Endometrial microvascular endothelial cells (primary cell): ENCODE data around the gene CCDC85B. TPM values are rescaled to one million over a fixed set of nuclear protein-coding genes. Genes with fewer than 3 reads are reported as not detected.
"Not testable (repeated sequence)": the region's sequence is repeated elsewhere in the genome, so short reads cannot be mapped to it uniquely, and the experiment has no call there.

Experiments
- in situ Hi-C: cut with HindIII; loops from 2 replicates; pipeline ENCODE4 v1.10.0; 2017; ENCODE audit warnings: low sequenced_read_pairs, low pct_unique_long_range_greater_than_20kb; ENCODE audit errors: inconsistent ontology term
- total RNA-seq: library from RNA; depleted of rRNA; stranded (reverse); fragments of >200 nt; gene quantifications from one replicate; pipeline ENCODE4 v1.2.3, GENCODE V29; 2015; ENCODE audit errors: inconsistent ontology term

The CCDC85B gene
- total RNA-seq, 1 donor from 2014 or later, result 133 TPM

DNA sequence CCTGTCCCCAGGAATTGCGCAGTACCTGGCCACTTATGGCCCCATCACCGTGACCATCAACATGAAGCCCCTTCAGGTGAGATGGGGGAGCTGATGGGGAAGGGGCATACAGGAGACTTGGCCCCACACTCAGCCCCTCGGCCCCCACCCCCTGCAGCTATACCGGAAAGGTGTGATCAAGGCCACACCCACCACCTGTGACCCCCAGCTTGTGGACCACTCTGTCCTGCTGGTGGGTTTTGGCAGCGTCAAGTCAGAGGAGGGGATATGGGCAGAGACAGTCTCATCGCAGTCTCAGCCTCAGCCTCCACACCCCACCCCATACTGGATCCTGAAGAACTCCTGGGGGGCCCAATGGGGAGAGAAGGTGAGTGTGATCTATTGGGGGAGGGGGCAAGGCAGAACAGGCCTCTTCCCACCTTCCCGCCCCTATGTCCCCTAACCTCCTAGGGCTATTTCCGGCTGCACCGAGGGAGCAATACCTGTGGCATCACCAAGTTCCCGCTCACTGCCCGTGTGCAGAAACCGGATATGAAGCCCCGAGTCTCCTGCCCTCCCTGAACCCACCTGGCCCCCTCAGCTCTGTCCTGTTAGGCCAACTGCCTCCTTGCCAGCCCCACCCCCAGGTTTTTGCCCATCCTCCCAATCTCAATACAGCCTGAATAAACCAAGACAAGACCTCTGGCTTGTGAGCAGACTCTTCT, 7.3 kb upstream of the CCDC85B start:
- in situ Hi-C loops, result no loop called here

DNA sequence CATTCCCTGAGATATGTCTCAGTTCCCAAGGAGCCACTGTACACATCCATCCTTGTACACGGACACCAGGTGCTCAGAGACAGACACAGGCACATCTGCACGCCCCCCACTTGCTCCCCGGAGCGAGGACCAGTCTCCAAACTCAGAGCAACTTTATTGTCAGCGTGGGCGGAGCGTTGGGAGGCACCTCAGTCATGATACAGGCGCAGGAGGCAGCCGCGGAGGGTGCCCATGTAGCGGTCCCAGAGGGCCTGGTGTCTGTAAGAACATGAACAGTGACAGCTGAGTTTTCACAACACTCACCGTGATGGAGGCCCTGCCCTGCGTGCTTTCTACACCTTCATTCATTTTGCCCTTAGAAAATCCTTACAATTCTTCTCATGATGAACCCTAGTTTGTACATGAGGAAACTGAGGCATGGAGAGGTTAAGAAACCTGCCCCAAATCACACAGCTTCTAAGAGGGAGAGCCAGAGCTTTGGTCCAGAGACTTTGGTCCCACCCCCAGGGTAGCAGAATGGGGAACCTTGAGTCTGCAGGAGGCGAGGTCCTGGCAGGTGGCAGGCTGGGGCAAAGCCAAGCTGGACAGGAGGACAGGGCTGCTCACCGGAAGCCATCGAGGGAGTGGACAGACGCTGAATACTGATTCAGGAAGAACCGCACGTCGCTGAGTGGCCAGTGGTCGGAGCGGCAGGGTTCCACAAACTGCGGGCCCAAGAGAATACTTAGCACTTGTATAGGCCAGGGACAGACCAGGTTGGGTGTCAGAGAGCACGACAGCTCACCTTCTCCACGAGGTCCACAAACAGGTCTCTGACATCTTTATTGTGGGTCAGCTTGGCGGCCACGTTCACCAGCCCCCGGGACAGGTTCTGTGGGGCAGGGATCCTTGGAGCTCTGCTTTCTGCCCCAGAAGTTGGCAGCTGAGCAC, 6.4 kb upstream of the CCDC85B start:
- in situ Hi-C loops, result no loop called here

DNA sequence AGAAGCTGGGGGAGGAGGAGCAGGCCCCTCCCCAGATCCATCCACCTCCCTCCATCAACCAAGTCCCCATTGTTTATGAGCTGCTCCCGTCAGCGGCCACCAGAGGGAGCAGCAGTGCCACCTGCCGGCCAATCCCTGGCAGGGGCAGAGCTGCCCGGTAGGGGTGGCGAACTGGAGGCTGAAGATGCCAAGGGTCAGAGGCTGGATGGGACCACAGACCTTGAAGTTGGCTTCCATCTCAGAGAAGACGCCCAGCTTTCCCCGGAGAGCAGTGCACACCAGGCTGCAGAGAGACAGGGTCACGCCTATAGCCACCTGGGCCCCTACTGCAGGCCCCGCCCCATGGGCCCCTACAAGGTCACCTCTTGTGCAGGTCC, 5.8 kb upstream of the CCDC85B start:
- in situ Hi-C loops, result no loop called here

DNA sequence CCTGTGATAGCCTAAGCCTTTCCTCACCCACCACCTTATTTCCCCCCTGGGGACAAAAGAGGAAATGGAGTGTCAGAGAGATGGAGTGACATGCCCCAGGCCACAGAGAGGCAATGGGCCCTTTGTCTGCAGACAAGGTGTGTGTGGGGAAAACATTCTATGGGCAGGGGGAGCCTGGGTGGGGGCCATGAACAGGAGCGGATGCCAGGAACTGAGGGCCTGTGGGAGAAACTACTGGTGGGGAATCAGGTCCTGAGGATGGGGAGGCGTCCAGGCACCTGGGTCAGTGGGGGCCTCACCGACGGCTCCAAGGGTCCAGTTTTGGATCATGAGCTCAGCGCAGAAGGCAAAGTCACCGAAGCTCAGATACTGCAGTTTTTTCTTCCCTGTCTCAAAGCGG, 5.2 kb upstream of the CCDC85B start:
- in situ Hi-C loops, result no loop called here

DNA sequence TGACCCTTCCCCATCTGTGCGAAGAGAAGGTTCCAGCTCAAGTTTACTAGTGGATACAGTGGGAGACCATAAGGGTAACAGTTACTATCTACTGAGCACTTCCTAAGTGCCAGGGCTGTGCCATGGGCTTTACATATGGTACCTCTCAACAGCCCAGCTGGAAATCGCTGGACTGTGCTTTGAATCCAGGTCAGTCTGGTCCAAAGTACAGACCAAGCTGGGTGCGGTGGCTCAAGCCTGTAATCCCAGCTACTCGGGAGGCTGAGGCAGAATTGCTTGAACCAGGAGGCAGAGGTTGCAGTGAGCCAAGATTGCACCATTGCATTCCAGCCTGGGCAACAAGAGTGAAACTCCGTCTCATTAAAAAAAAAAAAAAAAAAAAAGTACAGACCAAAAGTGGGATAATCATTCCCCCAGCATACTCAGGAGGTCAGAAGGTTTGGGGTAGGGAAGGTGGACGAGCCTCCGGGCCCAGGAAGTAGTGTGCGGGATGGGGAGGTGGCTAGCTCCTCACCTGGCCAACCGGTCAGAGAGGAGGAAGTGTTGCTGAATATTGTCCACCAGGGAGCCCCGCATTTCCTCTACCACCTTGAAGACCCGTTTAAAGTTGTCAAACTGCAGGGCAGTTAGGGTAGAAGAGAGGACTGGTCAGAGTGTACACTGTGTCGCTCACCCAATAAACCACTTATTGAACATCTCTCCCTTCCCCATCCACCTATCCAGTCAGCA, 4.5 kb upstream of the CCDC85B start:
- in situ Hi-C loops, result no loop called here

DNA sequence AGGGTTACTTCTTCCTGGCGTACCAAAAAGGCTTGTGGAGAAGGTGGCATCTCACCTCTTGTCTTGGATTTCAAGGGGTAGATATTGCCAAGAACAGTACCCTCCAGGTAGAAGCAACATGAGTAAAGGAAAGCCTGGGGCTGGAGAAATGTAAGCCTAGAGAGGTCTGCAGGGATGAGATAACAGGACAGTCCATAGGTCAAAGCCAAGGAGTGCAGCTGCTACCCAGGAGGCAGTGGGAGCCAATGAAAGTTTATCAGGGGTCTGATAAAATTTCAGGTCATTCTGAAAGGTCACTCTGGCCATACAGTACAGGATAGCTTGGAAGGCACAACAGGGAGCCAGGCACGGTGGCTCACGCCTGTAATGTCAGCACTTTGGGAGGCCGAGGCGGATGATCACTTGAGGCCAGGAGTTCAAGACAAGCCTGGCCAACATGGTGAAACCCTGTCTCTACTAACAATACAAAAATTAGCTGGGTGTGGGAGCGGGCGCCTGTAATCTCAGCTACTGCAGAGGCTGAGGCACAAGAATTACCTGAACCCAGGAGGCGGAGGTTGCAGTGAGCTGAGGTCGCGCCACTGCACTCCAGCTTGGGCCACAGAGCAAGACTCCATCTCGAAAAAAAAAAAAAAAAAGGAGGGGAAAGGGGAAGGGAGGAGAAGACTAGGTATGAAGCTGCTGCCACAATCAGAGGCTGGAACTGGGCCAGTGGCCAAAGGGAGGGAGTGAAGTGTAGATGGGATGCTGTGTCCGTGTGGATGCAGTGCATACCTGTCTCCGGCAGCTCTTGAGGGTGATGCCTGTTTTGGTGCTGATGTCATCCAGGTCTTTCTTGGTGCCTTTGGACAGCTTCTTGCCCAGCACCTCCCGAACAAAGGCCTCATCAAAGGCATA, 3.4 kb upstream of the CCDC85B start:
- in situ Hi-C loops, result no loop called here

DNA sequence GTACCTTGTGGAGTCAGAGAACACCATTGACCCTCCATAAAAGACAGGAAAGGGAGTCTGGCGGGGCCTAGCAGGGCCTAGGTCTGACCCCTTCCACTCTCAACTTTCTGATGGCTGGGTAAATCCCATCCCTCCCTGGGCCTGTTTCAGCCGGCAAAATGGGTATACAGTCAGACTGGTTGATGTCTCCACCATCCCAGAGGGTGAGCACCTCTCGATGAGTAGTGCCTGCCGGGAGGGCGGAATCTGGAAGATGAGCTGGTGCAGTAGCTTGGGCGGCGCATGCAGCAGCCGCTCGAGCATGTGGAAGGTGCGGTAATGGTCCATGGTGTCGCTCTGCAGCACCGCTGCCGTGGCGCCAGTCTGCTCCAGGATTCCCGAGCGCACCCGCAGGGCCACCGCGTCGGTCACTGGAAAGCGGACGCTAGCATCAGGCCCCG, 2.7 kb upstream of the CCDC85B start:
- in situ Hi-C loops, result no loop called here

DNA sequence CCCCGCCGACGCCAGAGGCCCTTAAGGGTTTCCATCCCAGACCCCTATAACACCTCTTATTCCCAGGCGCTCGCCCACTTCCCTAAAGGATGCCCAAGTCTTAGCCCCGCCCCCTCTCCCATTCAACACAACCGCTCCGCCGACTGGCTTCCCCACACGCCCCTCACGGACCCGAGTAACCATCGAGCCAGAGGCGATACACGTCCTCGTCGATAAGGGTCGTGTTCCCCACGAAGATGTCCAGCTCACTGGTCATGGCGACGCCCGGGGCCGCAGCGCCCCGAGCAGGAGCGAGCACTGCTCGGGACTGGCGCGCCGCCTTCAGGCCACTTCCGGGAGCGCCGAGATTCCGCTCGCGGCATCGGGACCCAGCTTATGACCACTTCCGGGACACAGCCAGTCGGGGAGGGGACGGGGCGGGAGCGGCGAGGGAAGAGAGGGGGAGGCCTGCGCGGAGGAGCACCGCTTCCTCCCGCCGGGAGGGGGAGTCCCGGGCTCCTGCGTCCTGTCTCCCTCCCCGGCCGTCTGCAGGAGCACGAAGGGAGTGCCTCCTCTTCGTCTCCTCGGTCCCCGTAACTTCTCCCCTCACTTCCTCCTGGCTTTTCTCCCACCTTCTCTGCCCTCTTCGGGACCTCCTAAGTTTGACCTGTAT, 2.2 kb upstream of the CCDC85B start, which contains the start of gene FIBP:
TSS of gene FIBP (minus strand) at position 309 of the 652 bp plus-strand sequence. CDS start at position 256, 53 bp downstream.
- in situ Hi-C loops, result no loop called here

DNA sequence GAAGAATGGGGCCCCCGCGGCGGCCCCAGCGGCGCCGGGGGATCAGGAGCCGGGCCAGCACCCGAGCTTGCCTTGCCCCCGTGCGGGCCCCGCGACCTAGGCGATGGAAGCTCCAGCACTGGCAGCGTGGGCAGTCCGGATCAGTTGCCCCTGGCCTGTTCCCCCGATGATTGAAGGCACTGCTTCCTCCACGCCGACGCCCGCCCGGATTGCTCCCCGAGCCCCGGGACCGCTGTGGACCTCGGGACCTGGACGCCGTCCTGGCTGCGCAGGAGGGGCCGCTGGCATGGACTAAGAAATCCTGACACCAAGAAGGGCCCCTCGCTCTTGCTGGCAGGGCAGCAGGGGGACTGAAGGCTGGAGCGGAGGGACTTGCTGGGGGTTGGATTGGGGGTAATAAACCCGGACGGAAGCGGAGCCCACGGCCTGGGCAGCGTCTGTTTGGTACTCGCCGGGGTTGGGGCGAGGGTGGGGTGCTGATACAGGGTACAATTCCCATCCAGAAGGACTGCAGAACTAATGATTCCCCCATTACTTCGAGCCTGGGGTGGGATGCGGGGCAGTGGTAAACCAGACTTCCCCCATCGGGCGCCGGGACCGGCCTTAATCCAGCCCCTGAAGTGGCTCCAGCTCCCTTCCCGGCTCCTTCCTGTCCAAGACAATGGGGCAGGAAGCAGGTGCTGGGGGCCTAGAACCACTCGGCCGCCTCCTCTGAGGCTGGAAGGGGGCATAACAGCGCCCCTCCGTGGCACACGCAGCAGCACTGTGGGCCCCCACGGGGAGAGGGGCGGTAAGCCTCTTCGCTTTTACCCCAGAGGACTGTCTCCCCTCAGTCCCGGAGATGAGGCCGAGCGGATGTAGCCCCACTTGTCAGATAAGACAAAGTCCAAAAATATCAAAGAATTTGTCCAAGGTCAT, 1.0 kb downstream of the CCDC85B start:
- in situ Hi-C loops, result no loop called here

DNA sequence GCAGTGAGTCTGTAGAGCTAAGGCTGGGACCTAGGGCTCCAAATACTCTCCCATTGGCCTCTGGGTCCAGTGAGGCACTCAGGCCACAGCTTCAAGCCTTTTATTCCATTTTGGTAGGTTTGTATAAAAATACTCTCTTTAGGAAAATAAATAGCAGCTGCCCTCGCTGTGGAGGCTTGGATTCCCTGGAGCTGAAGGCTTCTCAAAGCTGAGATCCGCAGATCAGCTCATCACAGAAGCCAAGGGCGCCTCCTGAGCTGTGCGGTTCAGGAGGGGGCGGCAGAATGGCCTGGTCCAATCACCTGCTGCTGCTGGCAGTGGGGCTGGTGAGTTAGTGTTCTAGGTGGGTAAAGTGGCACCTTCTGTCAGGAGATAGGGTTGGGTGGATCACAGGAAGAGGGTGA, 1.7 kb downstream of the CCDC85B start:
- in situ Hi-C loops, result not testable (repeated sequence)

DNA sequence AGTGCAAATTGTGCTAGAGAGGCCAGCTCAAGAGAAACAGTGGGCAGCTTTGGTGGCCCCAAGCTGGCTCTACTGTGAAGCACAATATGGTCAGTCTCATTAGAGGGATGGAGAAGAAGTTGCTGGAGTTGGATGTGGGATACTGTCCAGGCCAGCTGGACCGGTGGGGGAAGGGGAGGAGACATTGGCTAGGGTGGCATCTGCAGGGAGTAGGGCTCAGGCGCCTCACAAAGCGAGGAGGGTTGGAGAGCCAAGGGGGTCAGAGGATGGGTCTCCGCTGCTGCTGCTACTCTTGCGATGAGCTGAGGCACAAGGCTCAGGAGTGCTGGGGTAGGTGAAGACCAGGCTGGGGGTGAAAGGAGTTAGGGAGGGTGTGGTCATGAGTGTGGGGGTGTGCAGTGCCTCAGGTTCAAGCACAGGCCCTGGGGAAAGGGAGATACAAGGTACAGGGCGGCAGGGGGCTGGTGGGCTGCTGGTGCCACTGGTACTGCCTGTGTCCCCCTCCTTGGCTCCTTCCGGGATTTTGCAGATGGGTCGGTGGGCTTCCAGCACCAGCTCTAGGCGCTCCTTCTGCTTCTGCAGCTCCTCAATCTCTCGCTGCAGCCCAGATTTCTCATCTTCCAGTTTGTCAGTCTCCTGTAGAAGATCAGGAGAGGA, 2.3 kb downstream of the CCDC85B start:
- in situ Hi-C loops, result no loop called here

DNA sequence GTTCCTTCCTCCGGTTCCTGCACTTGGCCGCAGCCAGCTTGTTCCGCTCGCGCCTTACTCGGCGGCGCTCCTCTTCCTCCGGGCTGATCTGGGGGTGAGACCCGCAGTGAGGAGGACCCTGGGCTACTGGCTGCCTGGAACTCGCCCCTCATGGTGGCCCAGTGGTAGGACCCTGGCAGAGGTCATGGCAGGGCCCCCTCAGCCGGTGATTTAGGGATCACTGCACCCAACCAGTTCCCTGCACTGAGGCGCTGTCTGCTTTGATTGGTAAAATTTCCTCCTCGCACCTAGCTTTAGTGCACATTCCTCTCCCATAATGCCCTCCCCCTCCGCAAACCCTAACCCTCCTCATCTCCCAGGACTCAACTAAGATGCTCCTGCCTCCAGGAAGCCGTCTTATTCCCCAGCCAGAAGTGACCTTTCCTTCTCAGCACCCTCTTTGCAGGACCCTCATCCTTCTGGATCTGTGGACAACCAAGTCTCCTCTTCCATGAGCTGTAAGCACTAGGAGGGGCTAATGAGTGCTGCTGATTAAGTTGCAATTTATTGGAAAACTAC, 3.6 kb downstream of the CCDC85B start:
- in situ Hi-C loops, result no loop called here

DNA sequence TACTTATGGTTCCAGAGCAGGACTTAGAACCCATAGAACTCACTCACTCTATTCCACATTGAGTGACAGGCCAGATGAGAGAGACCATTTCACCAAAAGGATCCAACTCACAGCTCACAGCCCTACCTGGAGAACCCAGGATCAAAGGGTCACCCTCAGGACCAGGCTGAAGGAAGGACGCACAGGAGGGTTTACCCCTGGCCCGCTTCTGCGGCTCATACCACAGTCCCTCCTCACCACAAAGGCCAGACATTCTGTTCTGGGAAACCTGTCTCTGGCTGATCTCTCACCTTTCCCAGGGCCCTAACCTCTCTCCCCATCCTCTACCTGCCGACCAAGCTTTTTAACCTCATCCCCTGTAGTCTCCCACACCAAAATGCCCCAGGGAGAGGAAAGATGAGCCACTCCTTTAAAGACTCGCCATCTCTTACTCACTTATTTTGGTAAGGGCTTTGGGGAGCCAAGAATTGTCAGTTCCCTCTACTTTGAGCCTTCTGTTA, 5.1 kb downstream of the CCDC85B start:
- in situ Hi-C loops, result no loop called here

DNA sequence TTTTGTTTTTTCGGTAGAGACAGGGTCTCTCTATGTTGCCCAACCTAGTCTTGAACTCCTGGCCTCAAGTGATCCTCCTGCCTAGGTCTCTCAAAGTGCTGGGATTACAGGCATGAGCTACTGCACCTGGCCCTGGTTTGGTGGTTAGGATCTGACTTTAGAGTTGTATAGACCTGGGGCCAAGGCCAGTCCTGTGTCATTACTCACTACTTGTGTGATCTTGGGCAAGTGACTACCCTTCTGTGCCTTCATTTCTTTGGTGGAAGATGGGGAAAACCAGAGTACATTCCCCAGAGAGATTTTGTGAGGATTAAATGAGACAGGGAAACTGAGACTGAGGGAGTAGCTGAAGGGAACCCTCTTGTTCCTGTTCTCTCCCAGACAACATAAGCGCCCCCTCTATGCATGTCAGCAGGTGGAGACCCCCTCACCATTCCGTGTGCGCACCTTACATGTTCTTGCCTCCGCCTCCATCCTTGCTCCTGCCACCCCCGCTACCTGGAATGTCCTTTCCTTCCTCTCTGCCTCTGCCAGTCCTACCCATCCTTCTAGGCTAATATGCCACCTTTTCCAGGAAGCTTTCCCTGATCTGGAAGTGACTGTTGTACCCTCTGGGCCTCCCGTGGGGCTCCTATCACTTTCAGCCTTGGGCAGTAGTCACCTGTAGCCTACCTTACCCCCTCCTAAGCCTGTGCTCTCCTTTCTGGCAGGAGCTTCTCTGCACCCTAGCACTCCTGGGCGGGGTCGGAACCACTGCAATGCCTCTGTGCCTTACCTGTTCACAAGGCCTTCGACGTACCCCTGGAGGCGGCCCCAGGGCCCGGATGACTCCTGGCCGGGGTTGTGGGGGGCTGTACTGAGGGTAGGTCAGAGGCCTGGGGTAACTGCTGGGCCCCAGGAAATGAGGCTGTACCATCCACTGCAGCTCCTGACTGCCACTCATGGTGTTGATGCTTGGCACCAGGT, 5.8 kb downstream of the CCDC85B start:
- in situ Hi-C loops, result no loop called here

DNA sequence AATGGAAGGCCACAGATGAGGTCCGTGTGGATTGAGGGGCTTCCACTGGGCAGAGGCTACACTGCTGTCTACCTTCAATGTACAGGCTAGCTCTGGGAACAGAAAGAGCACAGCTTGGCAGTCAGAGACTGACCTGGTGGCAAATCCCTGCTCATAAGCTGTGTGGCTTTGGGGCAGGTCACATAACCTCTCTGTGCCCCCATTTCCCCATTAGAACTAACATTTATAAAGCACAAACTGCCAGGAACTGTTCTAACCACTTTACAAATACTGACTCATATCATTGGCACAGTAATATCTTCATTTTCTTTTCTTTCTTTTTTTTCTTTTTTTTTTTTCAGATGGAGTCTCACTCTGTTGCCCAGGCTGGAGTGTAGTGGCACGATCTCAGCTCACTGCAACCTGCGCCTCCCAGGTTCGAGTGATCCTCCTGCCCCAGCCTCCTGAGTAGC, 6.6 kb downstream of the CCDC85B start:
- in situ Hi-C loops, result no loop called here
